HPDE6-E6E7 (cell line): Measurements from ENCODE around the gene GNB1L.

Experiments used
- DNase-seq: peaks from one replicate; pipeline ENCODE4 v3.0.0; 2011; ENCODE audit warnings: missing footprints; ENCODE audit errors: extremely low spot score

Gene GNB1L

DNA sequence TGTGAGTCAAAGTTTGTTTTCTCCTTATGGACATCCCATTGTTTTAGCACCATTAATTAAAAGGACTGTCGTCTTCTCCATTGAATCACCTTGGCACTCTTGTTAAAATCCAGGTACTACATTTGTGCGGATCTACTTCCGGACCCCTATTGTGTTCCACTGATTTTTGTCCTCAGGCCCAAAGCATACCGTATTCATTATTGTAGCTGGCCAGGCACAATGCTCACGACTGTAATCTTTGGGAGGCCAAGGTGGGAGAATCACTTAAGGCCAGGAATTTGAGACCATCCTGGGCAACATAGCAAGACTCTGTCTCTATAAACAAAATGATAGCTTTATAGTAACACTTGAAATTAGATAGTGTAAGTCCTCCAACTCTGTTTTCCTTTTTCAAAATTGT, 8.9 kb upstream of the GNB1L start:
- DNase-seq = no peak

DNA sequence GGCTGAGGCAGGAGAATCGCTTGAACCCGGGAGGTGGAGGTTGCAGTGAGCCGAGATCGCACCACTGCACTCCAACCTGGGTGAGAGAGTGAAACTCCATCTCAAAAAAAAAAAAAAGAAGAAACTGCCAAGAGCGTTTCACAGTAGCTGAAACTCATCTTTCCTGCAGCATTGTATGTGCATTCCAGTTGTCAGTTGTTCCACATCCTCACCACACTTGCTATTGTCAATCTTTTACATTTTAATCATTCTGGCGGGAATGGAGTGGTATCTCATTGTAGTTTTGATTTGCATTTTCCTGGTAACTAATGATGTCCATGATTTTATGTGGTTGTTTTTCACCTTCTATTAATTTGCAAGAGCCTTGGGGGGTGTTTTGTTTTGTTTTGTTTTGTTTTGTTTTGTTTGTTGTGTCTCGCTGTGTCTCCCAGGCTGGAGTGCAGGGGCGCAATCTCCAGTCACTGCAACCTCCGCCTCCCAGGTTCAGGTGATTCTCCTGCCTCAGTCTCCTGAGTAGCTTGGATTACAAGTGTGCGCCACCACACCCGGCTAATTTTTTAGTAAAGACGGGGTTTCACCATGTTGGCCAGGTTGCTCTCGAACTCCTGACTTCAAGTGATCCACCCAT, 8.1 kb upstream of the GNB1L start:
- DNase-seq = no peak

DNA sequence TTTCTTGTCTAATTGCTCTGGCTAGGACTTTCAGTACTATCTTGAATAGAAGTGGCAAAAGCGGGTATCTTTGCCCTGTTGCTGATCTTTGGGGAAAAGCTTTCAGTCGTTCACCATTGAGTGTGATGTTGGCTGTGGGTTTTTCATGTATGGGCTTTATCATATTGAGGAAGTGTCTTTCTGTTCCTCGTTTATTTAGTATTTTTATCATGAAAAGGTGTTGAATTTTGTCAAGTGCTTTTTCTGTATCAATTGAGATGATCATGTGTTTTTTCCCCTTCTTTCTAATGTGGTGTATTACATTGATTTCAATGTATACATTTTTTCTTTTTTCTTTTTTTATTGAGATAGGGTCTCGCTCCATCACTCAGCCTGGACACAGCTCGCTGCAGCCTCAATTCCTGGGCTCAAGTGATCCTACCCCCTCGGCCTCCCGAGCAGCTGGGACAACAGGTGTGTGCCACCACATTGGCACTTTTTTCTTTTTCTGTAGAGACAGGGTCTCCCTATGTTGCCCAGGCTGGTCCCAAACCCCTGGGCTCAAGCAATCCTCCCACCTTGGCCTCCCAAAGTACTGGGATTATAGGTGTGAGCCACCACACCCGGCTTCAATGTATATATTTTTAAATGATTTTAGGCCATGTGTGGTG, 5.3 kb upstream of the GNB1L start:
- DNase-seq = no peak

DNA sequence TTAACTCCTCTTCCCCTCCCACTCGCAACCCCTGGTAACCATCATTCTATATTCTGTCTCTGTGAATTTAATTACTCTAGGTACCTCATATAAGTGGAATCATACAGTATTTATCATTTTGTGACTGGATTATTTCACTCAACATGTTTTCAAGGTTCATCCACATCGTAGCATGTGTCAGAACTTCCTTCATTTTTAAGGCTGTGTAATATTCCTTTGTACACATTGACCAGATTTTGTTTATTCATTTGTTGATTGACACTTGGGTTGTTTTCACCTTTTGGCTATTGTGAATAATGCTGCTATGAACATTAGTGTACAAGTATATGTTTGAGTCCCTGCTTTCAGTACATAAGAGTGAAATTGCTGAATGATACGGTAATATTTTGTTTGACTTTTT, 2.7 kb upstream of the GNB1L start:
- no peak for DNase-seq

DNA sequence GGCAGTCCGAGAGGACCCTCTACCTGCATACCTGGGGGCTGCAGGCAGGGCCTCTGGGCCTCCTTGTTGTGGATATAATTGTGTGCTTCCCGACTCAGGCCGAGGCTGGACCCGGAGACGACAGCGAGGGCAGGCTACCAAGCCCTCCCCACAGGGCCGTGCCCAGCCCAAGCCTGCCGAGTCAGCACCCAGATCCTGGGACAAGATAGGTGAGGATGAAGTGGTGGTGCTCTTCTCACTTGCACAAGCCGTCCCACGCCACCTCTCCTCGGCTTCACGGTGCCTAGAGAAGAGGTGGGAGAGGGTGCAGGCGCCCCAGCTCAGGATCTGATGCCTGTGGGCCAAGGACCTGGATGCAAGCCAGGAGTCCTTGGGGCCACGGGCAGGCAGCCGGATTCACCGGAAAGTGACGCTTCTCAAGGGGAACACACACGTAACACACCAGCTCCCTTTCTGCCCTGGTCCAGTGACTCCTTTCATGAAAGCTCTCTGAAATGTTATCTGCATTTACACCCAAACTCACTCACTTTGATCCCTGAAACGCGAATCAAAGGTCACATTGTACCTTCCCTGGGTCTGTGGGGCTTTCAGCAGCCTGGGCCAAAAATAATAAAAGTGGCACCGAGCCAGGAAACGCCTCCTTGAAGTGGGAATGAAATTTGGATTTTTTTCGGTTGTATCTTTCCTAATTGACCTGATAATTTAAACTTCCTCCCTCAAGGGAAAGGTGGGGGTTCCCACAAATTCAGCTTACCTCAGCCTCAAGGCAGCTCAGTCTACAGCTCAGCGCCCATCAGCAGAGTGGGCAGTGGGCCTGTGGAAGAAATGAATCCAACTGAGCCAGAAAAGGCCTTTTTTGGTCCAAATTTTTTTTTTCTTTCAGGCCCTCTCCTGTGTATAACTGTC, 1.1 kb upstream of the GNB1L start:
- DNase-seq = no peak

DNA sequence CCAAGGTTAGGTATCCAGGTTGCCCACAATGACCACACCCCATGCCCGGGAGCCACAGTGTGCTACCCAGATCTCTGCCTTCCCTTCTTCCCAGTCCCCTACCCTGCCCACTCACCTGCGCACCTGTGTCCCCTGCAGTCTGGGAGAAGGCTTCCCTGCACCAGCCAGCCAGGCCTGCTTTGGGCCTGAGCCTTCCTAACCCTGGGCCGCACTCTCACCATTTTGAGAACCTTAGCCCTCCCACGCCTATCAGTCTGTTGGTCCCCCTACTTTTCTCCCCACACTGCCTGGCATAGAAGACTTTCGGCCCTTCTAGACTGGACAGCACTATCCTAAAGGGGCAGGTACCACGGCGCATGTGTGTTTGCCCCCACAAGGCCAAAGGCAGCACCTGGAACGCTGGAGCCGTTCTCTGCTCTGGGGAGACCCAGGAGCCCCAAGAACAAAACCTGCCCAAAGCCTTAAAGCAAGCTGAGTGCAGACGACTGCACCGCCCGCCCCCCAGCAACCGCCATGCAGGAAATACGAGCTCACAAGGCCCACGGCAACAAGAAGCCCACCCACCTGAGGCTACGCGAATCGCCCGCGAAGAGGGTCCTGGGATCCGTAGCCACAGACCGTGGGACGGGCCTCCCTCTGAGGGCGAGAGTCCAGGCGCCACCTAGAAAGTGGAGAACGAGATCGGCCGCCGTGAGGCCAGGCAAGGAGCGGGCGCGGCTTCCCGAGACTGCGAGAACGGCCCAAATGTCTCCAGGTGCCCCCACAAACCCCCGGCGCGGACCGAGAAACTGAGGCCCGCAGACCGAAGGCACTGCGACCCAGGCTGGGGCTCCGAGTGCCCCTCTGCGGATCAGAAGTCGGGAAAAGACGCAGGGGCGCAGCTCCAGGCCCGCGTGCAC, 546 bp downstream of the GNB1L start:
- DNase-seq = no peak

DNA sequence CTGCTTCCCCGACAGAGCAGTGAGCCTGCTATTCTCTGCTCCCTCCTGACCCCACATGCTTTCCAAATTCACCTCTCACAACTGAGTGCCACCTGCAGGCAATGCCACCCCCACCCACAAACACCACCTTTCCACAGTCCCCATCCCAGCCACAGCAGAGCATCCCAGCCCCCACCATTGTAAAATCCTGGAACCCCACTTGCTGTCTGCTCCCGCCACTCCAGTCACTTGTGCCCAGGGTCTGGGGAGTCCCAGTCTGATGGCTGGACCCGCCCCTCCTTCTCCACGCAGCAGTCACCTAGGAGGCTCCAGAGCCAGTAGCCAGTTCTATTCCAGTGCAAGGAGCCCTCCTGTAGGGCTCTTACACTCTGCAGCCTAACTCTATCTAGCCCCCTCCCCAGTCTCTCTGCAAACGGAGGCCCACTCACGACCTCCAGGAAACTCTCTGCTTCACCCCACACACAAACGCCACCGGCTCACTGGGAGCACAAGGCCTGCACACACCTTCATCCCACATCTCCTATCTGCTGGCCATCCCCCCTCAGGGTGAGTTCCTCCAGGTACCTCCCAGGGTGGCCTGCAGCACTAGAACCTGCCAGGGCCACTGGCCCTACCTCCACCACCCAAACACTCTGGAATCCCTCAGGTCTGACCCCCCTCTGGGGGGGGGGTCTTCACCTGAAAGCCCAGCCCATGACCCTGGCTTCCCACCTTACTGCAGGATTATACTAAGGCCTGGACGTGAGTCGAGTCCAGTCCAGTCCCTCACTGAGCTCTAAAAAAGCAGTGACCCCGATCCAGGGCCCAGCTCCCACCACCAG, 1.4 kb downstream of the GNB1L start:
- no peak for DNase-seq

DNA sequence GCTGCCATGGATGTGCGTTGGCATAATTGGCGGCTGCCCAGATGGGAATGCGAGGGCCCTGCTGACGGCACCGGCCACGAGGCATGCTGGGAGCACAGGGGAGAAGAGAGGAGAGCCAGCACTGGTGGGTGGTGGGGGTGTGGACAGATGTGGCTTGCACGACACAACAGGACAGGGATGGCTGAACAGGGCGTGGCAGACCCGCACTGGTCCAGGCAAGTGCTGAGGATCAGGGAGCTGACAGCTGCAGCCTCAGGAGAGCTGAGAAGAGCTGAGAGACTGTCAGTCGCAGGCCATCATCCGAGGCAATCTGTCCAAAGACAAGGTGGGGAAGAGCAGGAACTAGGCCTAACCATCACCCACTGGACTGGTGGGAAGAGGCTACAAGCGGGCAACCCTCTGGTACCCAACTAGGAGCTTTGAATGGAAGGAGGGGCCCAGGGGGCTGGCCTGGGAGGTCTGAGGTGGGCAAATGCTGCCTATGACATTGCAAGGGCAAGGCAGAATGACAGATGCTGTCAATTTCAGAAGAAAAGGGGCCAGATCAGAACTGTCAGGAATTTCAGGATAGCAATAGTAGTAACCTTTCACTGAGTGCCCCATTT, 2.4 kb downstream of the GNB1L start:
- DNase-seq = no peak

DNA sequence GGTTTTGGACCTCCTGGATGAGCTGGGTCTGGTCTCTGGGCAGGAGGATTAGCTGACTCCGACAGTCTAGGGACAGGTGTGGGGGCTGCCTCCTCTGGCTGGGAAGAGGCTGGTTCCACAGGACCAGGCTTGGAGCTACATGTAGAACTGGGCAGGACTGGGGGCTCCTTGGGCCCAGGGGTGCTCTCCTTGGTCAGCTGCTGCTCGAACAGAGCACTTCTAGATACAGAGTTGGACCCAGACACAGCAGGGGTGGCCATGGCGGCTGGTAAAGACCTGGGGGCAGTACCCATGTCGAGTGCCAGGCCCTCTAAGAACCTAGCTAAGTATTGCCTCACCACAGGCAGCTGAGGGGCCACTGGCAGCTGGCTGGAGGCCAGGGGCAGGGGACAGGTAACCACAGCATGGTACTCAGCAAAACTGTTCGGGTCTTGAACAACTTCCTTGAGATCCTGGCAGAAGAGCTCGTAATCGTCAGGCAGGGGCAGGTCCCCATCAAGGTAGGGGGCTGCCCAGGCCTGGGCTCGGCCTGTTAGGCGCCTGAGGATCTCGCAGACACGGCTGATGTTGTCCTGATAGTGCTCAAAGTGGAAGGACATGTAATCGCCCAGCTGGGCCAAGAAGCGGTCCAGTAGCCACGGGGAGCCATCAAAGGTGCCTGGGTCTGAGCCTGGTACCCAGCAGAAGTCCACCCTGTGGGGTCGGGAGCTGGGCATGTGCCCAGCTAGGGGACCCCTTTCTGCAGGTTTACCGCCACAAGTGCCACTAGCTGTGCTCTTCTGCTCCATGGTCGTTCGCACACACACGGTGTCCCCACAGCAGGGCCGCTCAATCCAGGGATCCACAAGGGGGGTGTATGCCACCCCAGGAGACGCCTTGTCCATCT, 3.1 kb downstream of the GNB1L start:
- no peak for DNase-seq

DNA sequence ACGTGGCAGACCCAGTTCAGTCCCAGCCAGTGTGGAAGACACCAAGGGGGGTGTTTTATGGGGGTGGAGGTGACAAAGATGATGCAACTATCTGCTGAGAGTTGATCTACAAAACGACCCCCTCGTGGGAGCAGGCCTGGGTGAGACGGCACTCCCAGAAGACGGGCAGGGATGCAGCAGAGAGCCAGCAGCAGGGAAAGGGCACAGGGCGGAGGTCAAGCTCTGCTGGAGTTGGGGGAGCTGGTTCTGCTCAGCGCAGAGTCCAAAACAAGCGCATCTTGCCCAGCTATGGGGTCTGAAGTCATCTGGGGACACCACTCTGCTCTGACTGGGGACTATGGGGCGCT, 3.9 kb downstream of the GNB1L start:
- DNase-seq = no peak

DNA sequence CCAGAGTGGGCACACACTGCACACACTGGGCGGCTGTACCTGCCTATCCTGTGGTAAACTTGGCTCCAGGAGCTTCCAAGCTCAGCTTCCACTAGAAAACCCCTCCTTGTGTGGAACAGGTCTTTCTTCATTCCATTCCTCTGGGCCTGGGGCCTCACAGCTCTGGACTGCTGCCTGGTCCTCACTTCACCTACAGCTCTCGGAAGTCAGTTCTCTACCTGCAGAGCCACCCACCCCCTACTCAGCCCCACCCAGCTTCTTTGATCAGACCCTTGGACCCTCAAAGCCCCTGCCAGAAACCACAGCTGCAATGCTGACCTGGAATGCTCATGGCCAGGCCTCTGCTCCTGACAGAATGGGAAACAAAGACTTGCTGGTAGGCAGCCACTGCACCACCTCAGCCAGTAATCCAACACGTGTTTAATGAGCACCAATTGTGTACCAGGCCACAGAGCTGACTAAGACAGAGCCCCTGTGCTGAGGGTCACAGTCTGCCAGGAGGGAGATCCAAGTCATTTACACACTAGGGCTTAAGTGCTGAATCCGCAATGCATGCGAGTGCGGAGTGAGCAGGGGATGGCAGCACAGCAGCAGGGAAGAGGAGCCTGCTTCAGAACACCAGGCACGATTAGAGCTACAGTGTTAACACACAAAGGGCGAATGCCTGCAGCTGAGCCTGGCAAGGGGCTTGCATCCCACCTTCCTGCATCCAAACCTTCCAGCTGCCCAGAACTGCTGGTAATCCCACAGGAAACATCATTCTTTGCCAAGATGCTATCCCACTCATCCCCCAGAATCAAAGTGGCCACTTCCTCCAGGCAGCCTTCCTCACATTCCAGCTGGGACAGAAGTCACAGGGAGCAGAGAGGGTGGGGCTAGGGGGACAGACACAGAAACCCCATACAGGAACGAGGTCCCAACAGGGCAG, 4.6 kb downstream of the GNB1L start:
- no peak for DNase-seq

DNA sequence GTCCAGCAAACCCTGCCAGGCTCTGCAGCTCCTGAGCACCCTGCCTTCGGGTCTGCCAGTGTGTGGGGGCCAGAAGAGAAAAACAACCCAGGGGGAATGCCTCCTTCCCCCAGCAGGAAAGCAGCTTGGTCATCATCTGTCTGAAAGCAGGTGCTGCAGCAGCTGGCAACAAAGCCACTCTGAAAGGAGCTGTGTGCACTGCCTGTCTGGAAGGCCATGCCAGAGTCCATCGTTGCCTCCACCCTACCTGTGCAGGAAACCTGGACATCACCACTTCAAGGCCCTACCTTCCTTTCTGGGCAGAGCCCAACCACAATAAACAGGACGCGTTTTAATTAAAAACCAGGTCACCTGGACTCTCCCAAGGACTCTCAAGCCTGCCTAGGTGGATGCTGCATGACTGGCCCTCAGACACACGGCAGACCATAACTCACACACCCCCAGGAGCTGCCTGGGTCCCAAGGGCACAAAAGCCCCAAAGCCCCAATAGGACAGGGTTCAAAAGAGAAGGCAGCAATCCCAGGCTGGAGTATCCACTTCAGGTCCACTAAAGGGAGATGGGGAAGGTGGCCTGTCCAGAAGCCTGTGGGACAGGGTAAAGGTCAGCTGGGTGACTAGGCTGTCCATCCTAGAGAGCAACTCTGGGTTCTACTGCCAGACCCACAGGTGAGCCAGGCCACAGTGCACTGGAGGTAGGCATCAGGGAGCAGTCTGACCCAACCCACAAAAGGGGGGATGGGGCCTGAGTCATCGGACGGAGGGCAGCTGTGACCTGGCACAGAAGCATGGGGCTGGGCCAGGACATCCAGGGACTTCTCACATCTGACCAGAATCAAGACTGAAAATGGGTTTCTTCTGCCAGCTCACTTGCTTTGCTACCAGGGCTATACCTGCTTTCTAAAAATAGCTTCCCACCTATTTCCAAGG, 6.1 kb downstream of the GNB1L start:
- no peak for DNase-seq

DNA sequence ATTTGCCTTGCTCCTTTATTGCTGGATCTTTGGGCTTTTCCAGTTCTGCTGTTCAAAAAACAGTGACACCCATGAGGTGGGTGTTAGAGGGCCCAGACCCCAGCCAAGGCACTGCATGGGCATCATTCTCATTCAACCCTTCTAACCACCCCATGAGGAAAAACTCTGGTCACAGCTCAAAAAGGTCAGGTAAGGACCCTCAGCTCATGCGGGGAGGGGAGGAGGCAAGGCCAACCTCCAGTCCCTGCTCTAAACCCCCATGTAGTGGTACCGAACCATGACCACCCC, 7.4 kb downstream of the GNB1L start:
- no peak for DNase-seq

DNA sequence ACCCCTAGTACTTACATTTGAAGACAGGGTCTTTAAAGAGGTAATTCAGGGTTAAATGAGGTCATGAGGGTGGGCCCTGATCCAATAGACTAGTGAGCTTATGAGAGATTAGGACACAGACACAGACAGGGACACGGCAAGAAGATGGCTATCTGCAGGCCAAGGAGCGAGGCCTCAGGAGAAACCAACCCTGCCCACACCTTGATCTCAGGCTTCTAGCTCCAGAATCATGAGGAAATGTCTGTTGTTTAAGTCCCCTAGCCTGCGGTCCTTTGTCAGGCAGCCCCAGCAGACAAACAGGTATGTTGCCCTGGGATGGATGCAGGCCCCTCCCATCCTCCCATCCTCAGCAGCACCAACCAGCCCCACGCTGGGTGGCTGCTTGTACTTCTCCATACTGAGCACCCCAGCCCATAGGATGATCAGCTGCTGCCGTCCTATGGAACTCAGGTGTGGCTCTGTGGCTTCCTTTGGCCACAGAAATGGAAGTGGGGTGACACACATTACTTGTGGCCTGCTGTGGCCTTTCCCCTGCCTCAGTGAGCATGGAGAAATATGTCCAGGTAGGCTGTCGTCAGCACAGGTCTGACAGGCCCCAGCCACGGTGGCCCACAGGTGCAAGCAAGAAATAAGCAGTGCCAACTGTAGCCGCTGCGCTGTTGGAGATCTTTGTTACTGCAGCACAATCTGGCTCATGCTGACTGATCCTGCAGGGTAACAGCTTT, 7.9 kb downstream of the GNB1L start:
- DNase-seq = no peak

DNA sequence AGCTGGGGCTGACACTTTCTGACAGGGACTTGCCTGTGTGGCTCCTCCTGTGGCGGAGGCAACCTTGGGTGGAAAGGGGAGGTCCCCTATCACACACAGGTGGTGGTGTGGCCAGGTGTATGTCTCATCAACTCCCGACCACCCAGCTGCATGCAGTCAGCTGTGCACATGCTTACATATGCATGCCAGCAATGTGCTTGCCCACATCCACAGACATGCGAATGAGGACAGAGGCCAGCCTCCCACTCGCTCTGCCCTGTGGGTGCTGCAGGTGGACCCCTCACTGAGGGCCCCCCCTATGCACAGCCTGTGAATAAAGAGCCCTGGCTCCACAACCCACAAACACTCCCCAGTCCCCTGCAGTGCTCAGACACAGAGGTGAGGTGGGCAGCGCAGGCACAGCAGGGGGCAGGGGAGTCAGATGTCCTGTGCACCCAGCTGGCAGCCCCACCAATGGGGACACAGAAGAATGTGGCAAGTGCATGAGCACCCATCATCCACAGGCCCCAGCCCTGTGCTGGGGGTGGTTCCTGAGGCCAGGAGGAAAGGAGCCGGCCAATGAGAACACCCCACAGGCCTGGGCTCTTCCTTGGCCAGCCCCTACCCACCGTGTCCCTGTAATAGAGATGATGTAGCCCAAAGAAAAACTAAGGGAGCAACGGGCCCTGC, 9.5 kb downstream of the GNB1L start:
- no peak for DNase-seq

DNA sequence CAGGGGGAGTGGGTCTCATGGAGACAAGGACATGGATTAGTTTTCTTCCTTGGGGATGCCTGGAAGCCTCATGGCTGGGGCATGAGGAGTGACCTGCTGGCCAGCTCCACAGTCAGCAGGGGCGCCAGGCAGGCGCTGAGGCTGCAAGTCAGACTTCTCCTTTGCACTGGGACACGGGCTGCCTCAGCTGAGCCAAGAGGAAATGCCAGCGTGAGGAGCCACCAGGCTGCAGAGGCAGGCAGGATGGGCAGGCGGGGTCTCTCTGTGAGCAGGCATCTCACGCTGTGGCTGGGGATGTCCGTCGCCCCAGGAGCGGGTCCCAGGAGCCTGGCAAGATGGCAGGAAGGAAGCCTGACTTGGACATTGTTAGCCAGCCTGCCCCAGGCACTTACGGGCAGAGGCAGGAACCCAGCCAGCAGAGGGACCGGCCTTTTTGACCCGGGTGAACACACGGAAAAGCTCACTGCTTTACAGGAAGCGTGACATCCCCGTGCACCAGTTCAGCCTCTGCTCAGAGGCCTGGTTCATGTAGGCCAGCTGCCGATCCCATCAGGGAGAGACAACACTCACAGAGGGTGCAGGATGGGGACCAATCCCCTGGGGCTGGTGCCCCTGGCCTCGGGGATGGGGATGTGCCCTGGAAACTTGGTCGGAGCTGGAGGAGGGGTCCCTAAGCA, 10.2 kb downstream of the GNB1L start:
- no peak for DNase-seq
